MCF 10A (cell line): Measurements from ENCODE around the gene ADSS2. TPM values are rescaled to one million over a fixed set of nuclear protein-coding genes. Genes with fewer than 3 reads are reported as not detected.

ENCODE experiments used
- BruUV-seq: library from RNA; stranded (reverse); fragments of 400-500 nt; replicated peaks from 2 replicates; lab custom pipeline; 2021; lab: Mats Ljungman, UMichigan
- CTCF ChIA-PET: fragments of 300-600 bp; sonication (Branson Sonifier 250); formaldehyde crosslinking; extraction: SDS; loops from one replicate; lab custom pipeline; 2021; ENCODE audit warnings: antibody characterized with exemption, inconsistent platforms; lab: Yijun Ruan, JAX
- POLR2A ChIA-PET: fragments of 300-600, 350-650 bp; sonication (Branson Sonifier 250); formaldehyde crosslinking; extraction: SDS; loops from one replicate; lab custom pipeline; 2020; ENCODE audit warnings: antibody characterized with exemption, inconsistent platforms; lab: Yijun Ruan, JAX
- DNase-seq: peaks from one replicate; pipeline ENCODE4 v3.0.0-alpha.2; 2018; ENCODE audit not compliant: unreplicated experiment
- H3K27ac Mint-ChIP-seq: one replicate; pipeline ENCODE4 v1.8.0; 2022; ENCODE audit warnings: mild to moderate bottlenecking, low read depth, mixed read lengths; ENCODE audit not compliant: unreplicated experiment
- H3K27me3 Mint-ChIP-seq: one replicate; pipeline ENCODE4 v1.8.0; 2022; ENCODE audit warnings: mixed read lengths; ENCODE audit not compliant: insufficient read depth, unreplicated experiment
- H3K36me3 Mint-ChIP-seq: one replicate; pipeline ENCODE4 v1.8.0; 2022; ENCODE audit warnings: mild to moderate bottlenecking, moderate library complexity, mixed read lengths; ENCODE audit not compliant: insufficient read depth, unreplicated experiment
- H3K4me1 Mint-ChIP-seq: one replicate; pipeline ENCODE4 v1.8.0; 2022; ENCODE audit warnings: mixed read lengths; ENCODE audit not compliant: insufficient read depth, unreplicated experiment
- H3K4me3 Mint-ChIP-seq: one replicate; pipeline ENCODE4 v1.8.0; 2022; ENCODE audit warnings: mild to moderate bottlenecking, moderate library complexity, mixed read lengths; ENCODE audit not compliant: unreplicated experiment
- H3K9me3 Mint-ChIP-seq: one replicate; pipeline ENCODE4 v1.8.0; 2022; ENCODE audit warnings: mixed read lengths; ENCODE audit not compliant: unreplicated experiment
- intact Hi-C: fragments of 100-400 bp; cut with micrococcal nuclease; formaldehyde crosslinking; loops from 2 replicates; pipeline ENCODE4 v1.14.1; 2022
- total RNA-seq: library from RNA; stranded (reverse); gene quantifications from 2 replicates; pipeline ENCODE4 v1.2.3, GENCODE V29; 2022
- TF ChIP-seq, protein P1 (sequence below): fragments of 200-600 bp; IDR thresholded peaks from one replicate; pipeline ENCODE4 v1.8.0; 2022; ENCODE audit warnings: antibody characterized with exemption, mild to moderate bottlenecking; ENCODE audit not compliant: unreplicated experiment

The ADSS2 gene
- total RNA-seq, 1 experiment from 2014 or later, result 87.5 TPM

DNA sequence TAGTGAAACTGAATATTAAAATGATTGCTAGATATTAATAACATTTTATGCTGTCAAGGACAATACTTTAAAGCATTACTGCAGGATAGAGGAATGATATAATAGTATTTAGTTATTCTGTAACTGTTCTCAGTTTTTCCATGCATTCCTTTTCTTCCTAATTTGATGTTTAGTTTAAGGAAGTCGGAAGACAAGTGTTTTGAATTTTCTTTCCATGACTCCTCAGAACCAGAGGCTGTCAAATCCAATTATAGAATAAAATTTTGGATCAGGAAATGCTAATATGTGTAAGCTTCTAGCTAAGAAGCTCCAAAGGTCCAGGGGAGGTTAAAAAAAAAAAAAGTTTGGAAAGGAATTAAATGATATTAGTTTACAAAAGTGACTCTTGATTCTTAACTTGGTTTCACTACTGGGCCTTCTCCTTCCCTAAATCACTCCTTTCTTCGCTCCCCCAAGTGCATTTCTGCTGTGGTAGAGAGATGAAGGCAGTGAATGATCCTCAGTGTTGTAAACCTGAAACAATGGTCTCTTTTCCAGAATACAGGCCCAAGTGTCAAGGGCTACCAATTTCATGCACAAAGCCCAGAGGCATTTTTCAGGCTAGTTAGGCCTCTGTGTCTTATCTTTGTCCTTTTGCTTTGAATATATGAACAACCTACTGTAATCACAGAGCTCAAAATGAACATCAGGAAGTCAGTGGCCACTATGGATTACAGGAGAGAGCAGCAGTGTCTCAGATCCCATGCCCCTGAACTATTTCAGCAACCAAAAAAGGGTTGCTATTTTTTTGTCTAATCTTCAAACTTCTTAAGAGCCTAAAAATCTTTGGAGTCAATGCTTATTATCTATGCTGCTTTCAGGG, 6.2 kb downstream of the ADSS2 start:
- POLR2A ChIA-PET, result interaction anchor here (0.7 to 8.1 kb wide), 16 partner anchors 10 to 392 kb away, joined by 3 to 61 read pairs (median 5); partner anchors contain the start of genes CATSPERE and COX20
- Mint-ChIP-seq H3K4me1 (peaks cover 65% of the 10 kb centered on the region), H3K27ac (peak overlapping the region; percentile 47), H3K27me3 (no peaks in the 10 kb centered on the region), H3K9me3 (no peaks in the 10 kb centered on the region), H3K36me3 (peaks cover 11% of the 10 kb centered on the region), H3K4me3 (peak overlapping the region; percentile 26)
- DNase-seq, result no peak
- TF ChIP-seq, protein P1, sequence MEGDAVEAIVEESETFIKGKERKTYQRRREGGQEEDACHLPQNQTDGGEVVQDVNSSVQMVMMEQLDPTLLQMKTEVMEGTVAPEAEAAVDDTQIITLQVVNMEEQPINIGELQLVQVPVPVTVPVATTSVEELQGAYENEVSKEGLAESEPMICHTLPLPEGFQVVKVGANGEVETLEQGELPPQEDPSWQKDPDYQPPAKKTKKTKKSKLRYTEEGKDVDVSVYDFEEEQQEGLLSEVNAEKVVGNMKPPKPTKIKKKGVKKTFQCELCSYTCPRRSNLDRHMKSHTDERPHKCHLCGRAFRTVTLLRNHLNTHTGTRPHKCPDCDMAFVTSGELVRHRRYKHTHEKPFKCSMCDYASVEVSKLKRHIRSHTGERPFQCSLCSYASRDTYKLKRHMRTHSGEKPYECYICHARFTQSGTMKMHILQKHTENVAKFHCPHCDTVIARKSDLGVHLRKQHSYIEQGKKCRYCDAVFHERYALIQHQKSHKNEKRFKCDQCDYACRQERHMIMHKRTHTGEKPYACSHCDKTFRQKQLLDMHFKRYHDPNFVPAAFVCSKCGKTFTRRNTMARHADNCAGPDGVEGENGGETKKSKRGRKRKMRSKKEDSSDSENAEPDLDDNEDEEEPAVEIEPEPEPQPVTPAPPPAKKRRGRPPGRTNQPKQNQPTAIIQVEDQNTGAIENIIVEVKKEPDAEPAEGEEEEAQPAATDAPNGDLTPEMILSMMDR, result no peak
- BruUV-seq, result no TSS peak
- CTCF ChIA-PET, result interaction anchor here (0.5 to 3.9 kb wide), 14 partner anchors 9 to 1073 kb away, joined by 3 to 13 read pairs (median 3); no protein-coding TSS in a partner anchor
- intact Hi-C loops, result no loop called here

DNA sequence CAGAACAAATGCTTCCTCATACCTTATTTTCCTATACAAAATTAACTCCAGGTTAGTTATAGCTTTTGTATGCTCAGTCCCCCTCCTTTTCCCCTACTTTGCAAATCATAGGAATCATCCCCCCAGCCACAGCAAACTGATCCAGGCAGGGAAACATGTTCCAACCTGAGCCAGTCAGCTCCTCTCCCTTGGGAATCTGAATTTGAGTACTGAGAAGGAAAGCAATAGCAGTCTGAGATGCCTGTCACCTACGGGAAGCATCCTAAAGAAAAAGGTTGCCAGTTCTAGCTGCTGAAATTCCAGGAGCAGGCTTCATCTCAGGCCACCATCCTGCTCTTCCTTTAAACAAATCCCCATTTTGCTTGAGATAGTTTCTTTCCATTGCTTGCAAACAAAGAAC, 6.9 kb downstream of the ADSS2 start:
- BruUV-seq, result no TSS peak
- Mint-ChIP-seq H3K4me3 (peak overlapping the region; percentile 26), H3K27me3 (no peaks in the 10 kb centered on the region), H3K4me1 (peaks cover 66% of the 10 kb centered on the region), H3K9me3 (no peaks in the 10 kb centered on the region), H3K36me3 (peaks cover 11% of the 10 kb centered on the region), H3K27ac (peak overlapping the region; percentile 47)
- TF ChIP-seq, protein P1, result no peak
- ChIA-PET CTCF (interaction anchor here (0.6 to 3.9 kb wide), 12 partner anchors 8 to 1101 kb away, joined by 3 to 15 read pairs (median 4); no protein-coding TSS in a partner anchor), POLR2A (interaction anchor here (0.6 to 8.1 kb wide), 16 partner anchors 9 to 397 kb away, joined by 3 to 61 read pairs (median 5); partner anchors contain the start of genes CATSPERE and COX20)
- intact Hi-C loops, result no loop called here
- DNase-seq, result peak; percentile 30

DNA sequence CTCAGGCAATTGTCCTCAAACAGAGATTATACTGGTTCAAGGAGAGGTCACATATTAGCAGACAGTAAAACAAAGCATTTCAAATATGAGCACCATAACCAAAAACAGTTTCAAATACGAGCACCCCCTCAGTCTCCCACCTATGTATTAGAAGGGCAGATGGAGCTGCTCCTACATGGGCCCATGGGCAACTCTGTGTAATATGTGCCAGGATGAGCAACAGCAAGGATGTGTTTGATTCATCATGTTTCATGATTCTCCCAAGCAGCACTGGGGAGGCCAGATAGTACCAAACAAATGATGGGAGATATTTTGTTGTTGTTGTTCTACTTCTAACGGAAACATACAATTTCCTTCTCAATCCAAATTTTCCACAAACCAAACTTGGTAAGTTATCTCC, 8.9 kb downstream of the ADSS2 start:
- CTCF ChIA-PET, result interaction anchor here (0.6 to 3.5 kb wide), 5 partner anchors 8 to 49 kb away, joined by 3 to 15 read pairs (median 4); no protein-coding TSS in a partner anchor
- Mint-ChIP-seq H3K27me3 (no peaks in the 10 kb centered on the region), H3K27ac (no peak overlapping the region), H3K4me3 (no peak overlapping the region), H3K36me3 (peaks cover 10% of the 10 kb centered on the region), H3K4me1 (peaks cover 69% of the 10 kb centered on the region), H3K9me3 (peaks cover 6% of the 10 kb centered on the region)
- no TSS peak for BruUV-seq
- TF ChIP-seq, protein P1, result no peak
- DNase-seq, result no peak
- intact Hi-C loops, result no loop called here
- POLR2A ChIA-PET, result interaction anchor here (1.2 to 2.5 kb wide), 4 partner anchors 8 to 120 kb away, joined by 3 to 12 read pairs (median 4); partner anchors contain the start of gene ADSS2
